Motor neuron (in vitro differentiated cells): ENCODE measurements around the gene SPRYD3. TPM values are rescaled to one million over a fixed set of nuclear protein-coding genes. Genes with fewer than 3 reads are reported as not detected.
A peak's percentile ranks its signal among the peaks of the same experiment; 100 is the strongest.
"Not testable (repeated sequence)": the region's sequence is repeated elsewhere in the genome, so short reads cannot be mapped to it uniquely, and the experiment has no call there.

Experiments
- ATAC-seq, 8 experiments: fragments of 200-7000 bp; cut with Tn5 transposase; replicated peaks in 6 of 8; 2 replicates each; pipeline ENCODE4 v1.8.0; 2021; ENCODE audit warnings: mild to moderate bottlenecking in 8 of 8, moderate library complexity in 8 of 8
- H3K27ac ChIP-seq, 2 donors: fragments of 250-450 bp; sonication (Bioruptor Pico); 2 replicates each; pipeline ENCODE4 v1.9.0; 2021; ENCODE audit warnings: antibody characterized with exemption in 2 of 2, mild to moderate bottlenecking in 2 of 2, moderate library complexity in 1 of 2
- H3K4me1 ChIP-seq, 2 donors: fragments of 250-450 bp; sonication (Bioruptor Pico); replicated peaks in 1 of 2; 2 replicates each; pipeline ENCODE4 v1.6.1; 2021; ENCODE audit warnings: antibody characterized with exemption in 2 of 2, mild to moderate bottlenecking in 2 of 2, moderate library complexity in 1 of 2
- H3K4me3 ChIP-seq, 5 donors: fragments of 250-450 bp; sonication (Bioruptor Pico); 2 replicates each; pipeline ENCODE4 v1.9.0; 2021; ENCODE audit warnings: antibody characterized with exemption in 5 of 5, mild to moderate bottlenecking in 5 of 5, moderate library complexity in 4 of 5
- WGBS, 10 experiments: fragments of 450-650 bp; shearing (Covaris generic); methylation state at CpG; one replicate each; pipeline ENCODE4 v1.0.0; 2022; 5-methylcytosine and 5-hydroxymethylcytosine counted together
- in situ Hi-C, 9 experiments: fragments of 400-800 bp; cut with MboI; loops; one replicate each; pipeline ENCODE4 v1.15.0; 2021; ENCODE audit warnings: low sequenced_read_pairs in 9 of 9, low pct_unique_long_range_greater_than_20kb in 2 of 9; ENCODE audit not compliant: unreplicated experiment in 9 of 9
- total RNA-seq, 8 experiments: library from RNA; unstranded; fragments of 300-600 nt; gene quantifications; 2 replicates each; pipeline versions ENCODE4 v1.2.3 to v1.2.4, GENCODE V29; 2022

SPRYD3 gene
- total RNA-seq, 8 experiments from 2014 or later = 10.8 to 40.1 (median 17.9) TPM

DNA sequence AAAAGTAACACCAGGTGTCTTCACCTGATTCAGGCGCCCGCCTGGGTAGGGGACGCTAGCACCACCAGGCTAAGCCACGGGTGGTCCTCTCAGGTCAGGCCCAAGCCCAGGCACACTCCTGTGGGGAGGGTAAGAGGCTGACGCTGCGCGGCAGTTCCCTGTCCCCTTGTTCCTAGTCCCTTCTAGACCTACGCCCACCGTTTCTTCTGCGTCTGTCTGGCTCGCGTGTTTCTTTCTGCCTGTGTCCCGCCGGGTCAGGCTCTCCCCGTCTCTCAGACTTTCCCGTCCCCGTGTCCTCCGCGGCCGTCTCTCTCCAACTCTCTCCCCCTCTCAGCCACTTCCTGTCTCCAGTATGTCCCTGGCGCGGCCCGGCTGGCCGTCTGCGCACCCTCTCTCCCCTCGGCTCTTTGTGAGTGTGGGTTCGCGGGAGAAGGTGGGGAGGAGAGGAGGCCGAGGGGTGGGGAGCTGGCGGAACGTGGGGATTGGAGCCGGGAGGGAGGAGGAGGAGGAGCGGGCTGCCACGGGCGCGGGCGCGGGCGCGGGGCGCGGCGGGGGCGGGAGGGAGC is 32.5 kb downstream of the SPRYD3 start:
- Histone ChIP-seq H3K4me1 (peaks cover 44 to 50% of the 10 kb centered on the region in 2 donors), H3K4me3 (peak overlapping the region; percentile 40 to 49 (median 44)), H3K27ac (peak overlapping the region; percentile 14 to 85)
- in situ Hi-C loops = no loop called here
- WGBS, 10 experiments = 0 to 10% (median 0%) methylated on average over 1 to 2 of the region's 44 CpGs; no CpG with 5 or more reads in 7 of the 10 experiments
- ATAC-seq = peak; percentile 5 to 71 (median 58)

DNA sequence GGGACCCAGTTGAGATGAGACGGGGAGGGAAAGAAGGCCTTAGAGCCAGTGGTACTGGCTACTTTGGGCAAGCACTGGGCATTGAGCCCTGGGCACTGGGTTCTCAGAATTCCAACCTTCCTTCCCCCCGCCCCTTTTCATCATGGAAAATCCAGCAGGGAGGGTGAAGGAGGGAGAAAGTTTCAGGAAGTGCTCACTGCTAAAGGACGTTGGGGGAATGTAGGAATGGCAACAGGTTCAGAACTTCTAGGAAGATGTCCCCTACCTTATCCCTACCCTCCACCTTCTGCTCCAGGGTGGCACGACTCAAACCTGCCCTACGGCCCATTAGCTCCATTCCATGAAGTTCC is 33.5 kb downstream of the SPRYD3 start:
- 0 to 69% (median 31%) methylated on average over 1 to 3 of the region's 5 CpGs; no CpG with 5 or more reads in 3 of the 10 experiments for WGBS, 10 experiments
- in situ Hi-C loops = no loop called here
- Histone ChIP-seq H3K27ac (no peak overlapping the region), H3K4me3 (peak overlapping the region in 1 of 5 donors; percentile 44), H3K4me1 (peaks cover 34 to 40% of the 10 kb centered on the region in 2 donors)
- ATAC-seq = no peak

DNA sequence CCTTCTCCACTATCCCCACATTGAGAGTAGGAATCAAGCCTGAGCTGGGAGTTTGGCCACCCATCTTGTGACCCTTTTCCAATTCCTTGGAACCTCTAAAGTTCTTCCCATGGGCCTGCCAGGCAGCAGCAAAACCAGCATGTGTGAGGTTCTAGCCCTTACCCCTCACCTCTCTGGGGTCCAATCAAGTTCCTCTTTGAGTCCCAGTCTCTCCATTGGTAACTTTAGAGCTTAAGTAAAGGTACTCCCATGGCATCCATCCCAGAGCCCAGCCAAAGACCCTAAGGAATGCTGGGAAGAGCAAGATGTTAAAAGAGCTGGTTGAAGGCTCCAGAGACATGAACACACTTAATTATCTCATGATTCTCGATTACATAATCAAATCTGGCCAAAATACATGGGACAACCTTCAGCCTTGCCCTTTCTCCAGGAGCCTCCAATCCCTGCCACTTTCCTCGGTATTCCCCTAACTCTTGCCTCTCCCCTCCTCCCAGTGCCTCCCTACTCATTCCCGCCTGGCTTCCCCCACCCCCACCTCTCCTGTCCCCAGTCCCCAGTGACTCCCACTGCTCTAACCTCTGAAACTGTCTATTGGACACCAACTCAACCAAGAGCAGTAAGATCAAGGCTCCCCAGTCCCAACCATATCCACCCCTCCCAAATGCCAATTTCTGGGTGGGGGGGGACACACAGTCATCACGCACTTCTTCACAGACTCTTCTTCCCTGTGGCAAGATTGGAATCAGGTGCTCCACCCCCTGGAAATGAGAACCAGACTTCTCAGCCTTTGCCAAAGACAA is 34.1 kb downstream of the SPRYD3 start:
- in situ Hi-C loops = no loop called here
- Histone ChIP-seq H3K4me1 (peaks cover 28 to 34% of the 10 kb centered on the region in 2 donors), H3K27ac (no peak overlapping the region), H3K4me3 (no peak overlapping the region)
- no peak for ATAC-seq
- WGBS, 10 experiments = 0 to 100% methylated on average over 1 to 2 of the region's 4 CpGs; no CpG with 5 or more reads in 8 of the 10 experiments

DNA sequence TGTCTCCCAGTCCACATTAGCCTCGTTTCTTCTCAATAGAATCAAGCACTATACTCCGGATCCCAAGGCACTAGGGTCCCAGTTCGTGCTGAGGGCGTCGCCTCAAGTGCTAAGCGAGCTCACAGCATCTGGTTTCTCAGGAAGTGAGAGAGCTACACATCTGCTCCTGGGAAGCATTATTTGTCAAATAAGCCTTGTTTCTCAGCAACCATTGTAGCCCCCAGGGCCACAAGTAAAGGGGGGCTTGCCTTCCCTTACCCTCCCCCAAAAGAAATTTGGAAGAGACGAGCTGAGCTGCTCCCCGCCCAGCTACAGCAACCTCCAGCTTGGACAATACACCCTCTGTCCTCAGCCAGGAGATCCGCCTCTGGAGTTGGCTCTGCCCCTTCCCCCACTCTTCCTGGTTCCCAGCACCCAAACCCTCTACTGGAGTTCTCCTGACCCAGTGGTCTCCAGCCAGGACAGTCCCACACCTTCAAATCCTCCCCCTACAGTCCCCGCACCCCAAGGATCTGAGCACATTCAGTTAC is 35.1 kb downstream of the SPRYD3 start:
- H3K4me1 ChIP-seq = peaks cover 21 to 24% of the 10 kb centered on the region in 2 donors
- H3K27ac ChIP-seq = no peak overlapping the region
- ATAC-seq = peak in 3 of 8 experiments; percentile 1 to 14 (median 14)
- no peak overlapping the region for H3K4me3 ChIP-seq
- in situ Hi-C loops = no loop called here
- WGBS, 10 experiments = 18 to 80% (median 71%) methylated on average over 1 to 5 of the region's 10 CpGs; no CpG with 5 or more reads in 4 of the 10 experiments

GRCh38 chr12:53042607-53043454 is 36.4 kb downstream of the SPRYD3 start:
- 60 to 100% (median 80%) methylated on average over 1 to 5 of the region's 7 CpGs; no CpG with 5 or more reads in 3 of the 10 experiments for WGBS, 10 experiments
- H3K4me1 ChIP-seq = peaks cover 8 to 11% of the 10 kb centered on the region in 2 donors
- ATAC-seq = no peak
- no peak overlapping the region for H3K4me3 ChIP-seq
- H3K27ac ChIP-seq = no peak overlapping the region
- in situ Hi-C loops = no loop called here

DNA sequence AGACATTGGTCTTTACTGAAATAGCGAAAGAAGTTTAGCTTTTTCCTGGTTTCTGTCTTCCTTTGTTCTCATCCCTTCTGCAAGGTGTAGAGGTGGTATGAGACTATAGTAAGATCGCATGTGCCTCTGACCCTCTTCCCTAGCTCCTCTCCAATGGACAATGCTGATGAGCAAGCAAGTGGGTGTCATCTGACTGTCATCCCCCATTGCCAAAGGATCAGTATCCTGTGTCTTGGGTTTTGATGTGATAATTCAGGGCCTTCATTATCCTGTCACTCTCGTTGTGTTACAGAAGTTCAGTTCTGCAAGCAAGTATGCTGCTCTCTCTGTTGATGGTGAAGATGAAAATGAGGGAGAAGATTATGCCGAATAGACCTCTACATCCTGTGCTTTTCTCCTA is 39.3 kb downstream of the SPRYD3 start:
- Histone ChIP-seq H3K27ac (no peak overlapping the region), H3K4me1 (no peaks in the 10 kb centered on the region), H3K4me3 (no peak overlapping the region)
- 67 to 100% (median 83%) methylated on average over 1 to 3 of the region's 4 CpGs; no CpG with 5 or more reads in 1 of the 10 experiments for WGBS, 10 experiments
- peak in 2 of 8 experiments; percentile 26 to 40 for ATAC-seq
- in situ Hi-C loops = no loop called here

DNA sequence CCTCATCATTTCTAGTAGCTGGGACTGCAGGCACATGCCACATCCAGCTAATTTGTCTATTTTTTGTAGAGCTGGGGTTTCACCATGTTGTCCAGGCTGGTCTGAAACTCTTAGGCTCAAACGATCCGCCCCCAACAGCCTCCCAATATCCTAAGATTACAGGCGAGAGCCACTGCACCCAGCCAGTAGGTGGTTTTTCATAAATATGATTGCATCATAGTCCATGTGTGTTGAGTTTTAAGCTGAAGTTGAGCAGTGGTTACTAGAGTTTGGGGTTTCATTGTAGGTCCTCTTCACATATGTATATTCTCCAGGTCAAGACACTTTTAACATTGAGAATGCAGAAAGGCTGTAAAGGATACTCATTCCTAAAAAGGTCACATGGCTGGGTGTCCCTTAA is 42.4 kb downstream of the SPRYD3 start:
- ATAC-seq = no peak
- in situ Hi-C loops = no loop called here
- Histone ChIP-seq H3K27ac (no peak overlapping the region), H3K4me3 (no peak overlapping the region), H3K4me1 (no peaks in the 10 kb centered on the region)
- WGBS, 10 experiments = 100% methylated on average over 2 to 3 of the region's 3 CpGs; no CpG with 5 or more reads in 7 of the 10 experiments

GRCh38 chr12:53034459-53034858 is 44.7 kb downstream of the SPRYD3 start:
- in situ Hi-C loops = no loop called here
- Histone ChIP-seq H3K27ac (no peak overlapping the region), H3K4me1 (no peaks in the 10 kb centered on the region), H3K4me3 (no peak overlapping the region)
- no peak for ATAC-seq
- 47 to 100% (median 85%) methylated on average over 1 to 8 of the region's 8 CpGs for WGBS, 10 experiments

DNA sequence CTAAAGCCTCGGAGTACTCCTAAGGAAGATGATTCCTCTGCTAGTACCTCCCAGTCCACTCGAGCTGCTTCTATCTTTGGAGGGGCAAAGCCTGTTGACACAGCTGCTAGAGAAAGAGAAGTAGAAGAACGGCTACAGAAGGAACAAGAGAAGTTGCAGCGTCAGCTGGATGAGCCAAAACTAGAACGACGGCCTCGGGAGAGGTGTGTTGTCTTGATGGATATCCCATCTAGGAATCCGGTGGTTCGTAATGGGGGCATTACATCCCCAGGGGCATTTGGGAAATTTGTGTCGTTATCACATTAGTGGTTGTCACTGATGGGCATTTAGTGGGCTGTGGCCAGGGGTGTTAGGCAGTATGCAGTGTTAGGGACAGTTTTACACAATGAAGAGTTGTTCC is 45.4 kb downstream of the SPRYD3 start:
- WGBS, 10 experiments = 80 to 100% (median 94%) methylated on average over 1 to 4 of the region's 10 CpGs; no CpG with 5 or more reads in 4 of the 10 experiments

DNA sequence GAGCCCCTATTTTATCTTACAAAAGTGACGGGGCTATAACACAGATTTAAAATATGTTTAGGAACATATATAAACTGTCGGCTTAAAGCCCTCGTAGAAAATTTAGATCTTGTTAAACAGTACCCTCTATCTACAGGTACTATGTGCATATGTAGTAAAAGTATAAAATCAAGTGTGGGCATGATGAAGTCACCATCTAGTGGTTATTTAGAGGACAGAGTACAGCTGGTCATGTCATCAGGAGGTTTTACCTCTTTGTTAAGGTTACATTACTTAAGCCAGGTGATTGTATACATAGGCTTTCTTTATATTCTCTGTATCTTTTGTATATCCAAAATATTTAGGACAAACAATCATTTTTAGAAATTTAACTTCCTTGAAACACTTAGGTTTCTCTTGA is 47.6 kb downstream of the SPRYD3 start:
- H3K4me3 ChIP-seq = no peak overlapping the region
- in situ Hi-C loops = no loop called here
- H3K27ac ChIP-seq = no peak overlapping the region
- no peak for ATAC-seq
- H3K4me1 ChIP-seq = no peaks in the 10 kb centered on the region
- WGBS, 10 experiments = 60 to 100% (median 91%) methylated on average over 1 to 3 of the region's 3 CpGs; no CpG with 5 or more reads in 3 of the 10 experiments

More for the DNA sequence above, 45.4 kb downstream of the SPRYD3 start:
- H3K27ac ChIP-seq, H3K4me3 ChIP-seq, H3K4me1 ChIP-seq, ATAC-seq, in situ Hi-C loops: not testable (repeated sequence)

GRCh38 chr12:53027014-53027413 is 52.2 kb downstream of the SPRYD3 start:
- ATAC-seq, in situ Hi-C loops, H3K4me3 ChIP-seq, H3K27ac ChIP-seq, H3K4me1 ChIP-seq: not testable (repeated sequence)
- WGBS, 10 experiments = 86 to 100% (median 100%) methylated on average over 1 to 10 of the region's 13 CpGs; no CpG with 5 or more reads in 3 of the 10 experiments

DNA sequence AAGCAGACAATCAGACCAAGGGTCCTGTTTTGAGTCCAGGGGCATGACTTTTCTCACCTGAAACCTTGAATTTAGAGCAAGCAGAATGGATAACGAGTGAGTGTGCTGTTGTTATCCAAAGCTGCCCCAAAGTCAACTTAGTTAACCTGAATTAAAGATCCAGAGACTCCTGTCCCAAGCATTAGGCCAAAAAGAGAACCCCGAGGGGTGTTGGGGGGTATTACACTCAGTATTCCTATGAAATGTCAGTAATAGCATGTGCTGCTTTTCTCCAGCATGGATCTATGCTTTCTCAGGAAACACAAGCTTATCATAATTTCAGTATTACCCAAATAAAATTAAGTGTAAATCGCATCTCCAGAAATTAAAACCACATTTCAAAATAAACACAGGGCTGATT is 53.9 kb downstream of the SPRYD3 start:
- WGBS, 10 experiments = 50 to 100% (median 92%) methylated on average over 1 to 3 of the region's 3 CpGs; no CpG with 5 or more reads in 1 of the 10 experiments
- in situ Hi-C loops = no loop called here
- no peak overlapping the region for H3K4me3 ChIP-seq
- H3K4me1 ChIP-seq = no peaks in the 10 kb centered on the region
- ATAC-seq = no peak
- no peak overlapping the region for H3K27ac ChIP-seq
